H1 (cell line): ENCODE results near the gene SPATA31D4. TPM values are rescaled to one million over a fixed set of nuclear protein-coding genes. Genes with fewer than 3 reads are reported as not detected.

ENCODE experiments used
- CTBP2 ChIP-seq: IDR thresholded peaks from 2 replicates; pipeline ENCODE4 v1.7.0; 2011; ENCODE audit warnings: borderline replicate concordance, mild to moderate bottlenecking, moderate library complexity, mixed read lengths, low read length; ENCODE audit not compliant: insufficient read depth, insufficient read length
- EGR1 ChIP-seq: IDR thresholded peaks from 2 replicates; pipeline ENCODE4 v1.6.1; 2011; ENCODE audit warnings: low read depth, low read length, borderline replicate concordance
- FOSL1 ChIP-seq: IDR thresholded peaks from 2 replicates; pipeline ENCODE4 v1.6.1; 2011; ENCODE audit warnings: mild to moderate bottlenecking, low read depth, low read length, moderate library complexity; ENCODE audit not compliant: insufficient read depth
- HDAC6 ChIP-seq: IDR thresholded peaks from one replicate; pipeline ENCODE4 v1.7.1; 2012; ENCODE audit warnings: low read depth, mild to moderate bottlenecking, inconsistent platforms, low read length, moderate library complexity
- polyA plus RNA-seq, 7 experiments: library from polyadenylated mRNA; depleted of rRNA in 3 of 7; stranded (reverse) in 5 of 7; unstranded in 2 of 7; fragments of >200 nt in 5 of 7; fragments of 200-250 nt in 2 of 7; gene quantifications; 1 replicate in 5 of 7; 2 replicates in 1 of 7; 4 replicates in 1 of 7; pipeline versions ENCODE4 v1.2.1 to v1.2.3, GENCODE V29; 2011 to 2013; ENCODE audit warnings: missing spikeins in 2 of 7, mixed read lengths in 2 of 7
- total RNA-seq: library from RNA; stranded (reverse); fragmentation: NEBNext Ultra II Directional; extraction: Animal tissue kit (Norgen Biotek cat#: 25700); gene quantifications from 2 replicates; pipeline ENCODE4 v1.2.1, GENCODE V29; 2021

Gene SPATA31D4
- total and polyA plus RNA-seq, 2 of the 8 experiments (the other 6 are each of a cell fraction or from before 2014, with no cell fraction given): not detected

GRCh38 chr9:81892440-81892839 lies 35.8 kb upstream of the SPATA31D4 start (continued):
- TF ChIP-seq EGR1 (no peak), CTBP2 (no peak), FOSL1 (no peak), HDAC6 (no peak)
